ENCODE data around the gene ALX4. TPM values are rescaled to one million over a fixed set of nuclear protein-coding genes. Genes with fewer than 3 reads are reported as not detected.

ALX4 gene
- total and polyA plus RNA-seq, 7 experiments from 2014 or later, result 0.04 TPM; not detected in 6

DNA sequence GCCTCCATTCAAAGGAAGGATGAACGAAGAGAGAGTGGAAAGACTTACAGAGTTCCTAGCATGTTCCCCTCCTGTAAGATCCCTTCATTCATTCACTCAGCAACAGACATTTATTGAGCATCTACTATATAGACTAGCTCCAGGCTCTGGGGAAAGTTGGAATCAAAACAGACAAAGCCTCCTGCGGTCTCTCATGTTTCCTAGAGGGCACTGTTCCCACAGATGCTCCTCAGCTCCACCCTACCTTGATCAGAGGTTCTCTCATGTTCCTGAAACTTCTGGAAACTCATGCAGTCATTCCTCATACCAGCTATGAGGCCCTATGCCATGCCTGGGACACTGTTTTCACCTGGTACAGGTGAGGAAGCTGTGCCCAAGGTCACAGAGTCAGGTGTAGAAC lies 11.1 kb downstream of the ALX4 start:
- peaks cover 0 to 2% (median 0%) of the 10 kb centered on the region in 11 donors for H3K9me3 Mint-ChIP-seq
- no peaks in the 10 kb centered on the region for H3K36me3 ChIP-seq (ENCODE audit: control insufficient read depth in 2 of 3, insufficient read depth in 3 of 3, low read length in 3 of 3)
- H3K4me1 ChIP-seq (ENCODE audit: control insufficient read depth in 2 of 2, insufficient read depth in 2 of 2, low read length in 2 of 2), result no peaks in the 10 kb centered on the region
- no peak overlapping the region for H3K4me3 Mint-ChIP-seq
- H3K36me3 Mint-ChIP-seq, result no peaks in the 10 kb centered on the region
- H3K27ac Mint-ChIP-seq, result no peak overlapping the region
- ATAC-seq, result no peak
- intact Hi-C loops (cut with micrococcal nuclease), result no loop called here
- CTCF ChIA-PET, result no interaction called here
- DNase-seq, result no peak
- no peaks in the 10 kb centered on the region for H3K9me3 ChIP-seq (ENCODE audit: control insufficient read depth in 2 of 3, low read length in 3 of 3)
- H3K27ac ChIP-seq (ENCODE audit: low read depth, low read length), result no peak overlapping the region
- H3K4me1 Mint-ChIP-seq, result peaks cover 0 to 6% (median 0%) of the 10 kb centered on the region in 7 donors
- POLR2A ChIA-PET, result no interaction called here
- peaks cover 41 to 46% (median 42%) of the 10 kb centered on the region in 5 donors for H3K27me3 Mint-ChIP-seq
- peaks cover 0 to 9% of the 10 kb centered on the region in 2 donors for H3K27me3 ChIP-seq (ENCODE audit: control insufficient read depth in 2 of 2, insufficient read depth in 2 of 2, low read length in 2 of 2)
- H3K4me3 ChIP-seq (ENCODE audit: low read length), result no peak overlapping the region

DNA sequence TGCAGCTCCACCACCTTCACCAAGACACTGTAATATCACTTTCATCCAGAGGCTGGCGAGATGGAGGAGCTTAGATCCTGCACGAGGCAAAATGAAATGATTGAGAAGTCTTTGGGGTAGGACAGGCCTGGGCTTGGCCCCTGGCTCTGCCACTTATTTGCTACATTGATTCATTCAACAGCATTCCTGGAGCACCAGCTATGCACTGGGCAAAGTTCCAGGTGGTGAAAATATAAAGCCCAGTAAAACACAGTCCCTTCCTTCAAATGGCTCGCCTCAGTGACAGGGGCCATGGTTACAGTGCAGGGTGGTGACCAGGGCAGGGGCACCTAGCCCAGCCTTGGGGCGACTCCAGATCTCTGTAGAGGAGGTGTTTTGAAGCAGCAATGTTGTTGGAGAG lies 19.7 kb downstream of the ALX4 start:
- CTCF ChIA-PET, result interaction anchor here (1.1 kb wide), 1 partner anchor 54 kb away, joined by 3 read pairs; no protein-coding TSS in a partner anchor
- H3K4me3 Mint-ChIP-seq, result no peak overlapping the region
- POLR2A ChIA-PET, result no interaction called here

DNA sequence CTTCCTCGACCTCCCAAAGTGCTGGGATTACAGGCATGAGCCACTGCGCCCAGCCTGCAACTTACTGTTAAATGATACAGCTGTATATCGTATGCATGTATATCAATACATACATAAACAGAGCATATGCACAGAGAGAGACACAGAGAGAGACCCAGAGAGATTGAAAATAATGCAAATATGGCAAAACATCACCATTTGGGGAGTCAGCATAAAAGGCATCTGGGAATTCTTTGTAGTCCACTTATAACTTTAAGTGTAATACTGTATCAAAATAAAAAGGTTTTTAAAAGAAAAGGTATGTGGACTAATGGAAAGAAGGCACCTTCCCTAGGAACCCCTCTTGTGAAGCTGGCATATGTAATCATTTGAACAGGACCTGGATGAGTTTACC lies 21.8 kb downstream of the ALX4 start:
- H3K27me3 ChIP-seq (ENCODE audit: control insufficient read depth in 2 of 2, insufficient read depth in 2 of 2, low read length in 2 of 2), result no peaks in the 10 kb centered on the region
- Mint-ChIP-seq H3K27ac (no peak overlapping the region), H3K36me3 (no peaks in the 10 kb centered on the region), H3K9me3 (no peaks in the 10 kb centered on the region), H3K27me3 (peaks cover 0 to 16% (median 5%) of the 10 kb centered on the region in 5 donors), H3K4me3 (no peak overlapping the region), H3K4me1 (peaks cover 0 to 4% (median 0%) of the 10 kb centered on the region in 7 donors)
- H3K4me1 ChIP-seq (ENCODE audit: control insufficient read depth in 2 of 2, insufficient read depth in 2 of 2, low read length in 2 of 2), result no peaks in the 10 kb centered on the region
- no peak overlapping the region for H3K4me3 ChIP-seq (ENCODE audit: low read length)
- POLR2A ChIA-PET, result no interaction called here
- no peaks in the 10 kb centered on the region for H3K9me3 ChIP-seq (ENCODE audit: control insufficient read depth in 2 of 3, low read length in 3 of 3)
- ATAC-seq (no peak), DNase-seq (no peak)
- intact Hi-C loops (cut with micrococcal nuclease), result loop anchor here (5.0 to 10.0 kb wide), 3 partner anchors 193 to 624 kb away; partner anchors contain the start of gene EXT2 (in 1 of the 2)
- no peaks in the 10 kb centered on the region for H3K36me3 ChIP-seq (ENCODE audit: control insufficient read depth in 2 of 3, insufficient read depth in 3 of 3, low read length in 3 of 3)
- CTCF ChIA-PET, result interaction anchor here (0.8 kb wide), 1 partner anchor 252 kb away, joined by 3 read pairs; no protein-coding TSS in a partner anchor
- no peak overlapping the region for H3K27ac ChIP-seq (ENCODE audit: low read depth, low read length)

More for the DNA sequence above, 19.7 kb downstream of the ALX4 start:
- intact Hi-C loops (cut with micrococcal nuclease), result no loop called here
- DNase-seq, result no peak
- Histone ChIP-seq H3K36me3 (ENCODE audit: control insufficient read depth in 2 of 3, insufficient read depth in 3 of 3, low read length in 3 of 3) (no peaks in the 10 kb centered on the region), H3K4me1 (ENCODE audit: control insufficient read depth in 2 of 2, insufficient read depth in 2 of 2, low read length in 2 of 2) (no peaks in the 10 kb centered on the region), H3K4me3 (ENCODE audit: low read length) (no peak overlapping the region), H3K9me3 (ENCODE audit: control insufficient read depth in 2 of 3, low read length in 3 of 3) (no peaks in the 10 kb centered on the region), H3K27ac (ENCODE audit: low read depth, low read length) (no peak overlapping the region), H3K27me3 (ENCODE audit: control insufficient read depth in 2 of 2, insufficient read depth in 2 of 2, low read length in 2 of 2) (no peaks in the 10 kb centered on the region)
- no peak overlapping the region for H3K27ac Mint-ChIP-seq
- peaks cover 5 to 21% (median 8%) of the 10 kb centered on the region in 5 donors for H3K27me3 Mint-ChIP-seq
- H3K9me3 Mint-ChIP-seq, result peaks cover 0 to 1% (median 0%) of the 10 kb centered on the region in 11 donors
- no peak for ATAC-seq
- peaks cover 0 to 4% (median 0%) of the 10 kb centered on the region in 7 donors for H3K4me1 Mint-ChIP-seq
- H3K36me3 Mint-ChIP-seq, result no peaks in the 10 kb centered on the region

DNA sequence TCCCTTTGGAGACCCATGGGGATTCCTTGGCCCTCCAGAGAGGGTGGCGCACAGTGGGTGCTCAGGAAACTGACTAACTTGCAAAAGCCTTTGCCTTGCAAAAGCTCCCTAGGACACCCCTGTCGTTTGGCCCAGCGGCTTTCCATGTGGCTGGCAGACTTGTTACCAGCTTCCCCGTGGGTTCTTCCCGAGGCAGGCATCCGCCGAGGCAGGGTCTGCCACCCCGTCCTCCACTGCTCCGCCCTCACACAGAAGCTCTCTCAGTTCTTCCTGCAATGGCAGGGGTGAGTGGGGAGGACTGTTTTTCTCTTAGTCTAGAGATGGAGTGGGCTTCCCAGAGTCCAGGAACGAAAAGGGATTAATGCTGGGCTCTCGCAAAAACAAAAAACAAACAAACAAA lies 23.0 kb downstream of the ALX4 start:
- H3K27ac Mint-ChIP-seq, result no peak overlapping the region
- no peak overlapping the region for H3K4me3 Mint-ChIP-seq
- POLR2A ChIA-PET, result no interaction called here
- Histone ChIP-seq H3K4me3 (ENCODE audit: low read length) (no peak overlapping the region), H3K27me3 (ENCODE audit: control insufficient read depth in 2 of 2, insufficient read depth in 2 of 2, low read length in 2 of 2) (no peaks in the 10 kb centered on the region), H3K4me1 (ENCODE audit: control insufficient read depth in 2 of 2, insufficient read depth in 2 of 2, low read length in 2 of 2) (no peaks in the 10 kb centered on the region), H3K27ac (ENCODE audit: low read depth, low read length) (no peak overlapping the region), H3K36me3 (ENCODE audit: control insufficient read depth in 2 of 3, insufficient read depth in 3 of 3, low read length in 3 of 3) (no peaks in the 10 kb centered on the region), H3K9me3 (ENCODE audit: control insufficient read depth in 2 of 3, low read length in 3 of 3) (no peaks in the 10 kb centered on the region)
- CTCF ChIA-PET, result interaction anchor here (1.0 to 1.1 kb wide), 2 partner anchors 248 to 249 kb away, joined by 3 read pairs; no protein-coding TSS in a partner anchor
- H3K27me3 Mint-ChIP-seq, result peaks cover 0 to 16% (median 3%) of the 10 kb centered on the region in 5 donors
- no peak for ATAC-seq
- DNase-seq, result no peak
- intact Hi-C loops (cut with micrococcal nuclease), result loop anchor here (1.0 to 10.0 kb wide), 5 partner anchors 192 to 625 kb away; partner anchors contain the start of gene EXT2 (in 1 of the 2)
- no peaks in the 10 kb centered on the region for H3K36me3 Mint-ChIP-seq
- peaks cover 0 to 4% (median 0%) of the 10 kb centered on the region in 7 donors for H3K4me1 Mint-ChIP-seq
- no peaks in the 10 kb centered on the region for H3K9me3 Mint-ChIP-seq

DNA sequence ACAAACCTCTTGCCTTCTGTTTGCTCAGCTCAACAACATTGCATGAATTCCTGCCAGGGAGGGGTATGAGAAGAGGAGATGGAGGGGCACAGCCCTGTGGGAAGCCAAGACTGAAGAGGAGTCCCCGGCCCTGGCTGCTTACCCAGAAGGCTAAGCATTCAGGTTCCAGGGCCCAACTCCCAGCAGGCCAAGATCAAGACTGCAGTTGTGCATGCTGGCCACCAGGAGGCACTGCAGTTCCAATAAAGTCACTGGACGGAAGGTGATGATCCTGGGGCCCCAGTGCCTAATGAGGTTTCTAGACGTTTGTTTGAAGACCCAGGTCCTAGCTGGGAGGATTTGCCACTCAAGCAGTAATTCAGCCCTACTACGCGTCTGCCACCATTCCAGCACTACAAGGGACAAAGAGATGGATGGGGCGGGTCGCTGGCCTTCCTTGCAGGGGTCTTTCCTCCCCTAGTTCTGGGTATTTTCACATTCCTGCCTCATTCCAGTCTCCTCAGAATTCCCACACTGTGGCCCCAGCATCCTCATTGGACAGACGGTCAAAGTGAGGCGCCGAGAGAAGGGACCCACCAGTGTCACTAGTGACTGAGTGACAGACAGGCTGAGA lies 23.6 kb downstream of the ALX4 start:
- intact Hi-C loops (cut with micrococcal nuclease), result loop anchor here (1.0 to 10.0 kb wide), 5 partner anchors 192 to 626 kb away; partner anchors contain the start of gene EXT2 (in 1 of the 2)
- Histone ChIP-seq H3K27ac (ENCODE audit: low read depth, low read length) (no peak overlapping the region), H3K4me1 (ENCODE audit: control insufficient read depth in 2 of 2, insufficient read depth in 2 of 2, low read length in 2 of 2) (no peaks in the 10 kb centered on the region), H3K9me3 (ENCODE audit: control insufficient read depth in 2 of 3, low read length in 3 of 3) (no peaks in the 10 kb centered on the region), H3K4me3 (ENCODE audit: low read length) (no peak overlapping the region), H3K27me3 (ENCODE audit: control insufficient read depth in 2 of 2, insufficient read depth in 2 of 2, low read length in 2 of 2) (no peaks in the 10 kb centered on the region), H3K36me3 (ENCODE audit: control insufficient read depth in 2 of 3, insufficient read depth in 3 of 3, low read length in 3 of 3) (no peaks in the 10 kb centered on the region)
- DNase-seq, result peak in 8 of 9 donors; percentile 17 to 56 (median 40)
- H3K4me1 Mint-ChIP-seq, result peaks cover 0 to 4% (median 0%) of the 10 kb centered on the region in 7 donors
- peak overlapping the region in 1 of 9 donors; percentile 48 for H3K27ac Mint-ChIP-seq
- H3K27me3 Mint-ChIP-seq, result peaks cover 0 to 14% (median 3%) of the 10 kb centered on the region in 5 donors
- H3K4me3 Mint-ChIP-seq, result no peak overlapping the region
- POLR2A ChIA-PET, result no interaction called here
- H3K36me3 Mint-ChIP-seq, result no peaks in the 10 kb centered on the region
- peak; percentile 67 for ATAC-seq
- no peaks in the 10 kb centered on the region for H3K9me3 Mint-ChIP-seq
- CTCF ChIA-PET, result interaction anchor here (1.0 to 1.7 kb wide), 3 partner anchors 248 to 253 kb away, joined by 3 to 6 read pairs (median 3); no protein-coding TSS in a partner anchor

DNA sequence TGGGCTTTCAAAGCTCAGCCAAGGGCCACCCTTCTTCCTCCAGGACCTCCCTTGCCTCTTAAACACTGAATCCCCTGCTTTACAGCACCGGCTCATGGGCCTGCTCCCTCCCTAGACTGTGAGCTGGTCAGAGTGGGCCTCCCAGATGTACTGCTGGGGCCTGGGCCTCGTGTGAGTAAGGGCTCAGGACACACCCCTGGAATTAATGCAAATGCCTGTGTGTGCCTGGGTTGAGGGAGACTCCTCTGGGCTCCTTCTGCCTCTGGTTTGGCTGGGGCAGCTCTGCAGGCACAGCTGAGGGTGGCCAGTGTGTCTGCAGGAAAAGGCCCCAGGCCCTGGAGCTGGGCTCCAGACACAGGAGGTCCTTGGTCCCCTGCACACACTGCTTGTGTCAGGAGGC lies 24.2 kb downstream of the ALX4 start:
- no peaks in the 10 kb centered on the region for H3K9me3 Mint-ChIP-seq
- no peaks in the 10 kb centered on the region for H3K36me3 ChIP-seq (ENCODE audit: control insufficient read depth in 2 of 3, insufficient read depth in 3 of 3, low read length in 3 of 3)
- H3K4me1 ChIP-seq (ENCODE audit: control insufficient read depth in 2 of 2, insufficient read depth in 2 of 2, low read length in 2 of 2), result no peaks in the 10 kb centered on the region
- intact Hi-C loops (cut with micrococcal nuclease), result loop anchor here (1.0 to 10.0 kb wide), 5 partner anchors 191 to 627 kb away; partner anchors contain the start of gene EXT2 (in 1 of the 2)
- no peak overlapping the region for H3K4me3 ChIP-seq (ENCODE audit: low read length)
- peaks cover 0 to 10% (median 3%) of the 10 kb centered on the region in 5 donors for H3K27me3 Mint-ChIP-seq
- H3K4me3 Mint-ChIP-seq, result no peak overlapping the region
- no peak overlapping the region for H3K27ac ChIP-seq (ENCODE audit: low read depth, low read length)
- ChIA-PET POLR2A (no interaction called here), CTCF (interaction anchor here (1.7 kb wide), 1 partner anchor 254 kb away, joined by 6 read pairs; no protein-coding TSS in a partner anchor)
- no peaks in the 10 kb centered on the region for H3K9me3 ChIP-seq (ENCODE audit: control insufficient read depth in 2 of 3, low read length in 3 of 3)
- peaks cover 0 to 4% (median 0%) of the 10 kb centered on the region in 7 donors for H3K4me1 Mint-ChIP-seq
- H3K27ac Mint-ChIP-seq, result no peak overlapping the region
- DNase-seq (no peak), ATAC-seq (no peak)
- H3K36me3 Mint-ChIP-seq, result no peaks in the 10 kb centered on the region
- no peaks in the 10 kb centered on the region for H3K27me3 ChIP-seq (ENCODE audit: control insufficient read depth in 2 of 2, insufficient read depth in 2 of 2, low read length in 2 of 2)
